Measurements from ENCODE around the gene GPRIN2.
"Not testable (repeated sequence)": the region's sequence is repeated elsewhere in the genome, so short reads cannot be mapped to it uniquely, and the experiment has no call there.

The GPRIN2 gene

DNA sequence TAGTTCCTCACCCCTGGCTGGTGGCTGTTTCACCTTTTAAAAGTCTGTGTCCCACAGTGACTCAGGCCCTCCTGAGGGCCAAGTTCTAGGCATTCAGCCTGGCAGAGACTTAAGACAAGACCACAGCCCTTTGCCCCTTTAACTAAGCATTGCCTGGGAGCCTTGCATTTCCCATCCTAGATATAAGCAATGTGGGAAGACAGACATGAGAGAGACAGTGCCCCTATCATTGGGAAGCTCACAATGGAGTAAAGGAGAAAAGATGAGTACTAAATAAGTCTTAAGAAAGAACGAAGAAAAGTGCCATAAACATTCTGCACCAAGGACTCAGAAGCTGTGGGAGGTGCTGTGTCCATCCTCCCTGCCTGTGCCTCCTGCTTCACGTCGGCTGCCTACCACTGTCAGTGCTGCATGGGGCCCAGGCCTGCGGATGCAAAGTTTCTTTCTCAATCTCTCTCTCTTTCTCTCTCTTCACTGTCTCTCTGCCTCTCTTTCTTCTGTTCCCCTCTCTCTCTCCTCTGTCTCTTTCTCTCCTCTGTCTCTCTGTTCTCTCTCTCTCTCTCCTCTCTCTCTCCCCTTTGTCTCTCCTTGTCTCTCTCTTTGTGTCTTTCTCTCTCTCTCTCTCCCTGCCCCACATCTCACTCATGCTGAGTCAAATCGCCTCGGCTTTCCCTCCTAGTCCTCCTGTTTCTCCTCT lies 21.5 kb downstream of the GPRIN2 start:
- Mint-ChIP-seq H3K4me1 (no peaks in the 10 kb centered on the region), H3K27me3 (ENCODE audit: low read depth, poor library complexity) (peaks cover 23% of the 10 kb centered on the region), H3K27ac (no peak overlapping the region), H3K4me3 (no peak overlapping the region), H3K9me3 (no peaks in the 10 kb centered on the region), H3K36me3 (ENCODE audit: low read depth) (no peaks in the 10 kb centered on the region)
- TF ChIP-seq, protein P1, sequence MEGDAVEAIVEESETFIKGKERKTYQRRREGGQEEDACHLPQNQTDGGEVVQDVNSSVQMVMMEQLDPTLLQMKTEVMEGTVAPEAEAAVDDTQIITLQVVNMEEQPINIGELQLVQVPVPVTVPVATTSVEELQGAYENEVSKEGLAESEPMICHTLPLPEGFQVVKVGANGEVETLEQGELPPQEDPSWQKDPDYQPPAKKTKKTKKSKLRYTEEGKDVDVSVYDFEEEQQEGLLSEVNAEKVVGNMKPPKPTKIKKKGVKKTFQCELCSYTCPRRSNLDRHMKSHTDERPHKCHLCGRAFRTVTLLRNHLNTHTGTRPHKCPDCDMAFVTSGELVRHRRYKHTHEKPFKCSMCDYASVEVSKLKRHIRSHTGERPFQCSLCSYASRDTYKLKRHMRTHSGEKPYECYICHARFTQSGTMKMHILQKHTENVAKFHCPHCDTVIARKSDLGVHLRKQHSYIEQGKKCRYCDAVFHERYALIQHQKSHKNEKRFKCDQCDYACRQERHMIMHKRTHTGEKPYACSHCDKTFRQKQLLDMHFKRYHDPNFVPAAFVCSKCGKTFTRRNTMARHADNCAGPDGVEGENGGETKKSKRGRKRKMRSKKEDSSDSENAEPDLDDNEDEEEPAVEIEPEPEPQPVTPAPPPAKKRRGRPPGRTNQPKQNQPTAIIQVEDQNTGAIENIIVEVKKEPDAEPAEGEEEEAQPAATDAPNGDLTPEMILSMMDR (IDR thresholded peaks at IDR 0.05) = no peak
- DNase-seq = no peak

DNA sequence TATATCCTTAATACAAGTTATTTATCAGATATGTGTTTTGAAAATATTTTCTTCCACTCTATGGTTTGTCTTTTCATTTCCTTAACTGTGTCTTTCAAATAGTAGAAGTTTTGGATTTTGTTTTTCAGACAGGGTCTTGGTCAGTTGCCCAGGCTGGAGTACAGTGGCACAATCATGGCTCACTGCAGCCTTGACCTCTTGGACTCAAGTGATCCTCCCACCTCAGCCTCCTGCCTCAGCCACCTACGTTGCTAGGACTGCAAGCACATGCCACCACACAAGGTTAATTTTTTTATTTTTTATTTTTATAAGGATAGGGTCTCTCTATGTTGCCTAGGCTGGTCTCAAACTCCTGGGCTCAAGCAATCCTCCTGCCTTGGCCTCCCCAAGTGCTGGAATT lies 24.2 kb downstream of the GPRIN2 start:
- H3K27me3 Mint-ChIP-seq (ENCODE audit: low read depth, poor library complexity); H3K27ac Mint-ChIP-seq; H3K36me3 Mint-ChIP-seq (ENCODE audit: low read depth); H3K9me3 Mint-ChIP-seq; H3K4me1 Mint-ChIP-seq; H3K4me3 Mint-ChIP-seq; DNase-seq: not testable (repeated sequence)

DNA sequence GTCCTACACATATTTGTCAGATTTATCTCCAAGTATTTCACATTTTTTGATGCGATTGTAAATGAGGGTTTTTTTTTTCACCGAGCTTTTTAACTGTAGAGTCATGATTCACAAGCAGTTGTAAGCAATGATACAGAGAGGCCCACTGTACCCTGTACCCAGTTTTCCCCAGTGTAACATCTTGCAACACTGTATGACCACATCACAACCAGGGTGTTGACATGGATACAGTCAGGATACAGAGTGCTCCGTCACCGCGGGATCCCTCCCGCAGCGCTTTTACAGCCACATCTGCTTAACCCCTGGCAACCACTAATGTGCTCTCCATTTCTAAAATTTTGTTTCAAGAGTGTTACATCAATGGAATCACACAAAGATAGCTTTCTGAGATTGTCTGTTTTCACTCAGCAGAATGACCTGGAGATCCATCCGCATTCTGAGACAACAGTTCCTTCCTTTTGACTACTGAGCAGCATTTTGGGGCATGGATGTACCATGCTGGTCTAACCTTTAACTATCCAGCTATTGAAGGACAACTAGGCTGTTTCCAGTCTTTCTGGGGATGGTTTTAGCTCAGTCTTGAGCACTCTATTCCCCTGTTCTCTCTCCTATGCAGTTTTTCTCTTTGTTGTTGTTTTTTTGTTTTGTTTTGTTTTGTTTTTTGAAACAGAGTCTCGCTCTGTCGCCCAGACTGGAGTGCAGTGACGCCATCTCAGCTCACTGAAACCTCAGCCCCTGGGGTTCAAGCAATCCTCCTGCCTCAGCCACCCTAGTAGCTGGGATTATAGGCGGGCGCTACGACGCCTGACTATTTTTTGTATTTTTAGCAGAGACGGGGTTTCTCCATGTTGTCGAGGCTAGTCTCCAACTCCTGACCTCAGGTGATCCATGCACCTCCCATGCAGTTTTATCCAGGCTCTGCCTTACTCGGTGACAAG lies 25.9 kb downstream of the GPRIN2 start:
- Mint-ChIP-seq H3K4me1 (no peaks in the 10 kb centered on the region), H3K4me3 (no peak overlapping the region), H3K36me3 (ENCODE audit: low read depth) (no peaks in the 10 kb centered on the region), H3K9me3 (no peaks in the 10 kb centered on the region), H3K27ac (peak overlapping the region; percentile 20), H3K27me3 (ENCODE audit: low read depth, poor library complexity) (no peaks in the 10 kb centered on the region)
- TF ChIP-seq, protein P1 (IDR thresholded peaks at IDR 0.05) = no peak
- DNase-seq = no peak

DNA sequence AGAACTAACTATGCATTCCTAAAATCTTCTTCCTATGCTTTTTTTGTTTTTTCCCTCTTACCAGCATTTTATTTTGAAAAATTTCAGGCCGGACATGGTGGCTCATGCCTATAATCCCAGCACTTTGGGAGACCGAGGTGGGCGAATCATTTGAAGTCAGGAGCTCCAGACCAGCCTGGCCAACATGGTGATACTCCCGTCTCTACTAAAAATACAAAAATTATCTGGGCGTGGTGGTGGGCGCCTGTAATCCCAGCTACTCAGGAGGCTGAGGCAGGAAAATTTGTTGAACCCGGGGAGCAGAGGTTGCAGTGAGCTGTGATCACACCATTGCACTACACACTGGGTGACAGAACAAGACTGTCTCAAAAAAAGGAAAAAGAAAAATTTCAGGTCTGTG lies 26.7 kb downstream of the GPRIN2 start:
- not testable (repeated sequence) for H3K27ac Mint-ChIP-seq; H3K4me3 Mint-ChIP-seq; H3K36me3 Mint-ChIP-seq (ENCODE audit: low read depth); H3K4me1 Mint-ChIP-seq; H3K9me3 Mint-ChIP-seq; H3K27me3 Mint-ChIP-seq (ENCODE audit: low read depth, poor library complexity); DNase-seq

- no peak for DNase-seq
- Mint-ChIP-seq H3K9me3 (no peaks in the 10 kb centered on the region), H3K36me3 (ENCODE audit: low read depth) (no peaks in the 10 kb centered on the region), H3K27ac (no peak overlapping the region), H3K4me3 (no peak overlapping the region), H3K27me3 (ENCODE audit: low read depth, poor library complexity) (no peaks in the 10 kb centered on the region), H3K4me1 (no peaks in the 10 kb centered on the region)
- TF ChIP-seq, protein P1 (IDR thresholded peaks at IDR 0.05) = no peak
Observed at GRCh38 chr10:46528675-46529615, 27.5 kb downstream of the GPRIN2 start.

- Mint-ChIP-seq H3K9me3 (no peaks in the 10 kb centered on the region), H3K27me3 (ENCODE audit: low read depth, poor library complexity) (no peaks in the 10 kb centered on the region), H3K36me3 (ENCODE audit: low read depth) (no peaks in the 10 kb centered on the region), H3K4me1 (no peaks in the 10 kb centered on the region), H3K4me3 (no peak overlapping the region), H3K27ac (no peak overlapping the region)
- TF ChIP-seq, protein P1 (IDR thresholded peaks at IDR 0.05) = no peak
- no peak for DNase-seq
Observed at GRCh38 chr10:46528171-46528671, 28.2 kb downstream of the GPRIN2 start.
